Neuronal stem cell (in vitro differentiated cells): ENCODE results near the gene ANKRD35.

Experiments
- DNase-seq: peaks from one replicate; pipeline ENCODE4 v3.0.0-alpha.2; 2013; ENCODE audit warnings: low spot score
- H2AFZ ChIP-seq: one replicate; pipeline ENCODE4 v1.6.1; 2013; ENCODE audit warnings: mild to moderate bottlenecking, low read length, inconsistent platforms
- H2AK5ac ChIP-seq: 2 replicates; pipeline ENCODE4 v1.6.1; 2013; ENCODE audit warnings: low read depth, mild to moderate bottlenecking, inconsistent platforms, low read length, moderate library complexity, mixed read lengths
- H2BK120ac ChIP-seq: 2 replicates; pipeline ENCODE4 v1.6.1; 2013; ENCODE audit warnings: low read depth, mild to moderate bottlenecking, inconsistent platforms, low read length, moderate library complexity, mixed read lengths
- H2BK12ac ChIP-seq: one replicate; pipeline ENCODE4 v1.6.1; 2013; ENCODE audit warnings: low read length, inconsistent platforms
- H2BK15ac ChIP-seq: 2 replicates; pipeline ENCODE4 v1.6.1; 2013; ENCODE audit warnings: mild to moderate bottlenecking, low read length, inconsistent platforms, mixed read lengths
- H2BK5ac ChIP-seq: one replicate; pipeline ENCODE4 v1.6.1; 2013; ENCODE audit warnings: inconsistent platforms, mild to moderate bottlenecking, low read length, moderate library complexity
- H3K14ac ChIP-seq: one replicate; pipeline ENCODE4 v1.6.1; 2013; ENCODE audit warnings: low read length, inconsistent platforms
- H3K18ac ChIP-seq: 2 replicates; pipeline ENCODE4 v1.6.1; 2013; ENCODE audit warnings: low read length, inconsistent platforms
- H3K23ac ChIP-seq: 2 replicates; pipeline ENCODE4 v1.6.1; 2013; ENCODE audit warnings: low read depth, mild to moderate bottlenecking, mixed read lengths, low read length, inconsistent platforms; ENCODE audit not compliant: poor library complexity
- H3K27ac ChIP-seq: replicated peaks from 3 replicates; pipeline ENCODE4 v1.5.1; 2013; ENCODE audit warnings: low read length, inconsistent platforms
- H3K27me3 ChIP-seq, 3 experiments: 2 replicates each; pipeline ENCODE4 v1.6.1; 2013; ENCODE audit warnings: low read length in 3 of 3, mild to moderate bottlenecking in 2 of 3, inconsistent platforms in 1 of 3, low read depth in 1 of 3, mixed read lengths in 1 of 3, moderate library complexity in 1 of 3; ENCODE audit not compliant: control insufficient read depth in 3 of 3, insufficient read depth in 3 of 3
- H3K36me3 ChIP-seq, 2 donors: replicated peaks in 1 of 2; 2 replicates each; pipeline ENCODE4 v1.6.1; 2013; ENCODE audit warnings: low read length in 2 of 2; ENCODE audit not compliant: control insufficient read depth in 2 of 2, insufficient read depth in 2 of 2
- H3K4ac ChIP-seq: 2 replicates; pipeline ENCODE4 v1.6.1; 2013; ENCODE audit warnings: inconsistent platforms, mild to moderate bottlenecking, low read length, moderate library complexity
- H3K4me1 ChIP-seq, 2 donors: 1 replicate in 1 of 2; 2 replicates in 1 of 2; pipeline ENCODE4 v1.6.1; 2013; ENCODE audit warnings: low read length in 2 of 2, low read depth in 1 of 2; ENCODE audit not compliant: control insufficient read depth in 2 of 2, insufficient read depth in 1 of 2
- H3K4me2 ChIP-seq: one replicate; pipeline ENCODE4 v1.6.1; 2013; ENCODE audit warnings: mild to moderate bottlenecking, low read length, inconsistent platforms; ENCODE audit not compliant: insufficient read depth, poor library complexity, severe bottlenecking
- H3K4me3 ChIP-seq, 2 donors: 2 replicates each; pipeline ENCODE4 v1.5.1; 2013; ENCODE audit warnings: low read length in 2 of 2, mild to moderate bottlenecking in 2 of 2, inconsistent platforms in 1 of 2, moderate library complexity in 1 of 2
- H3K79me1 ChIP-seq: one replicate; pipeline ENCODE4 v1.6.1; 2013; ENCODE audit warnings: low read depth, mild to moderate bottlenecking, inconsistent platforms, low read length, moderate library complexity
- H3K9ac ChIP-seq: one replicate; pipeline ENCODE4 v1.6.1; 2013; ENCODE audit warnings: mild to moderate bottlenecking, low read depth, low read length, inconsistent platforms; ENCODE audit not compliant: poor library complexity
- H3K9me3 ChIP-seq, 2 donors: replicated peaks in 1 of 2; 2 replicates each; pipeline versions ENCODE3 to v1.6.1; 2013; ENCODE audit warnings: low read length in 2 of 2, mild to moderate bottlenecking in 2 of 2, inconsistent platforms in 1 of 2, low read depth in 1 of 2, mixed read lengths in 1 of 2, moderate library complexity in 1 of 2; ENCODE audit not compliant: control insufficient read depth in 2 of 2, insufficient read depth in 1 of 2
- H4K8ac ChIP-seq: one replicate; pipeline ENCODE4 v1.6.1; 2013; ENCODE audit warnings: low read depth, mild to moderate bottlenecking, inconsistent platforms, low read length, moderate library complexity
- H4K91ac ChIP-seq: one replicate; pipeline ENCODE4 v1.6.1; 2013; ENCODE audit warnings: low read length, low read depth, mild to moderate bottlenecking, inconsistent platforms; ENCODE audit not compliant: poor library complexity
- WGBS, 2 donors: extraction: QIAGEN DNeasy Blood & Tissue Kit; methylation state at CpG; one replicate each; pipeline ENCODE4 v1.1.7; 2013; ENCODE audit warnings: missing lambda C conversion rate in 2 of 2, mixed read lengths in 1 of 2; ENCODE audit not compliant: insufficient read length in 2 of 2, insufficient replicate concordance in 1 of 2; ENCODE audit errors: extremely low coverage in 2 of 2; 5-methylcytosine and 5-hydroxymethylcytosine counted together

The ANKRD35 gene

DNA sequence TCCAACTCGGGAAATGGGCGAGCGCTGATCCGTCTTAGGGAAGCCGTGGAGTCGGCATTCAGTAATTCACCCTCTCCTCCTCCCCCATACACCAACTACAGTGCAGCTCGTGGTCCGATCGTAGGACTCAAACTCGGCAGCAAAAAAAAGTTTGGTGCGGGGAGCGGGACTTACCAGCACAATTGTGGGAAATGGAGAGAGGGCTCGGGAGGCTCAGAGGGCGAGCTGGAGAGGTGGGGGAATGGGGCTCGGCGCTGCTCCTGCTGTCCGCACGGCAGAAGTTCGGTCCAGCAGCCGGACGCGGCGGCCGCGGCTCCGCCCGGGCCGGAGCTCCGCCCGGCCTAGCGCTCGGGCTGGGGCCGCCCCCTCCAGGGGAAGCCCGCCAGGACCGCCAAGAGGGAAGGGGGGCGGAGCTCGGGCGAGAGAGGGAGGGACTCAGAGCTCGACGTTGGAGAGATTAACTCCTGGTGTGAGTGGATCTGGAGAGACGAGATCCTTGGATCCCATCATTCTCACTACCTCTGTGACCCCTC is 26.1 kb downstream of the ANKRD35 start:
- Histone ChIP-seq H3K79me1 (peaks cover 4% of the 10 kb centered on the region), H3K18ac (peak overlapping the region; percentile 53), H3K36me3 (peaks cover 19 to 27% of the 10 kb centered on the region in 2 donors), H2AFZ (peak overlapping the region; percentile 89), H3K27me3 (peaks cover 0 to 4% (median 0%) of the 10 kb centered on the region in 3 experiments), H2AK5ac (no peak overlapping the region), H3K4me1 (peaks cover 3 to 6% of the 10 kb centered on the region in 2 donors), H3K14ac (no peak overlapping the region), H3K9me3 (peaks cover 0 to 2% of the 10 kb centered on the region in 2 donors), H2BK12ac (no peak overlapping the region), H3K23ac (peak overlapping the region; percentile 62), H4K8ac (no peak overlapping the region), H3K27ac (peak overlapping the region; percentile 53), H4K91ac (no peak overlapping the region), H2BK15ac (no peak overlapping the region), H3K4me3 (peak overlapping the region; percentile 79 to 88), H2BK120ac (no peak overlapping the region), H3K4me2 (peak overlapping the region; percentile 75), H2BK5ac (peak overlapping the region; percentile 96), H3K9ac (peak overlapping the region; percentile 87), H3K4ac (no peak overlapping the region)
- peak; percentile 77 for DNase-seq
- no CpG with 5 or more reads among the region's 41 CpGs for WGBS, 2 donors

- Histone ChIP-seq H3K9me3 (peaks cover 0 to 2% of the 10 kb centered on the region in 2 donors), H3K14ac (peak within 1 kb of the TSS; percentile 78), H3K4me2 (peak within 1 kb of the TSS; percentile 75), H2AK5ac (no peak within 1 kb of the TSS), H3K4ac (no peak within 1 kb of the TSS), H3K27ac (peak within 1 kb of the TSS; percentile 91), H3K18ac (peak within 1 kb of the TSS; percentile 99), H4K91ac (no peak within 1 kb of the TSS), H2BK15ac (no peak within 1 kb of the TSS), H3K23ac (peak within 1 kb of the TSS; percentile 82), H3K36me3 (peaks cover 23 to 32% of the 10 kb centered on the region in 2 donors), H2AFZ (peak within 1 kb of the TSS; percentile 89), H3K4me1 (peaks cover 3 to 6% of the 10 kb centered on the region in 2 donors), H2BK12ac (peak within 1 kb of the TSS; percentile 86), H3K9ac (peak within 1 kb of the TSS; percentile 95), H3K27me3 (peaks cover 0 to 4% (median 0%) of the 10 kb centered on the region in 3 experiments), H2BK120ac (no peak within 1 kb of the TSS), H3K79me1 (peaks cover 4% of the 10 kb centered on the region), H3K4me3 (peak within 1 kb of the TSS; percentile 79 to 92), H2BK5ac (peak within 1 kb of the TSS; percentile 96), H4K8ac (no peak within 1 kb of the TSS)
- DNase-seq, result peak; percentile 94
- no CpG with 5 or more reads among the region's 42 CpGs for WGBS, 2 donors
These were observed 26.7 kb downstream of the ANKRD35 start, which contains the start of gene PIAS3 for GRCh38 chr1:145858901-145859490. Gene PIAS3, minus strand, starts transcription at chr1:145859081. Its CDS starts 91 bp downstream, at chr1:145858990.

DNA sequence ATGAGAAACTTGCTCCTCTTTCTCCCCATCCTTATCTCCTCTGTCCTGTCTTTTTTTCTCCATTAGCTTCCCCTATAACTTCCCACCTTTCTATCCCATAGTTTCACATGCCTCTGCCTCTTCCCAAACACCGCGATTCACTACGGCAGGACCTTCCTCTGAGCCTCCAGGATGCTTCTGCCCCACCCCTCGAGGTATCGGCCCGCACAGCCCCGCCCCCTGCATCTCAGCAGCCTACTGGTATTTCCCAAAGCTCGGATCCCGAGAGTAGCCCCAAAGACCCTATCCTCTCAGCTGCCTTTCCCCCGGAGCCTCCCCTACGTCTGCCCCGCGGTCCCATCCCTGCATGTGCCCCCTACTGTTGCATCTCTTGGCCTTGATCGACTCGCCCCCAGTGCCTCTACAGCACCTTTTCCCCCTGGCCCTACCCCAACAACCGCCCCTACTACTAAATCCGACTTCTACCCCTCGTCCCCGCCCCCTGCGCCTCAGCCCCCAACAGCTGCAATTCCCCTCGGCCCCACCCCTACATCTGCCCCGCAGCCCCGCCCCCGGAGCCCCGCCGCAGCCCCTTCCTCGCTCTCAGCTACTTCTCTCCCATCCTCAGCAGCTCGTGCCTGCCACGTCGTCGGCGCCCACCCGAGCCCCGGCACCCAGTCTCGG is 27.3 kb downstream of the ANKRD35 start:
- Histone ChIP-seq H3K27ac (peak overlapping the region; percentile 91), H3K27me3 (peaks cover 0 to 4% (median 0%) of the 10 kb centered on the region in 3 experiments), H4K8ac (no peak overlapping the region), H3K14ac (no peak overlapping the region), H4K91ac (no peak overlapping the region), H3K4me1 (peaks cover 3 to 6% of the 10 kb centered on the region in 2 donors), H3K23ac (peak overlapping the region; percentile 76), H3K4ac (no peak overlapping the region), H3K9me3 (peaks cover 0 to 2% of the 10 kb centered on the region in 2 donors), H2BK15ac (no peak overlapping the region), H2AK5ac (no peak overlapping the region), H2BK120ac (no peak overlapping the region), H3K79me1 (peaks cover 4% of the 10 kb centered on the region), H3K9ac (peak overlapping the region; percentile 95), H2AFZ (peak overlapping the region; percentile 89), H2BK12ac (peak overlapping the region; percentile 86), H3K4me3 (peak overlapping the region; percentile 79 to 92), H2BK5ac (peak overlapping the region; percentile 96), H3K36me3 (peaks cover 28 to 39% of the 10 kb centered on the region in 2 donors), H3K4me2 (peak overlapping the region; percentile 67), H3K18ac (peak overlapping the region; percentile 99)
- peak; percentile 49 for DNase-seq
- whole genome bisulfite sequencing, 2 donors, result no CpG with 5 or more reads among the region's 35 CpGs

GRCh38 chr1:145857170-145857569 is 28.5 kb downstream of the ANKRD35 start:
- H3K4ac ChIP-seq, result no peak overlapping the region
- no peak overlapping the region for H2BK15ac ChIP-seq
- no peak overlapping the region for H3K4me2 ChIP-seq
- H2AFZ ChIP-seq, result no peak overlapping the region
- no peak overlapping the region for H2BK5ac ChIP-seq
- no peak overlapping the region for H2BK12ac ChIP-seq
- no peak overlapping the region for H3K9ac ChIP-seq
- H3K4me3 ChIP-seq, result no peak overlapping the region
- no peak overlapping the region for H4K8ac ChIP-seq
- no peak overlapping the region for H2BK120ac ChIP-seq
- H3K27me3 ChIP-seq, result no peaks in the 10 kb centered on the region
- H2AK5ac ChIP-seq, result no peak overlapping the region
- no peak overlapping the region for H3K27ac ChIP-seq
- H3K18ac ChIP-seq, result no peak overlapping the region
- no peak overlapping the region for H3K14ac ChIP-seq
- peaks cover 3 to 6% of the 10 kb centered on the region in 2 donors for H3K4me1 ChIP-seq
- no CpG with 5 or more reads among the region's 4 CpGs for WGBS, 2 donors
- H3K36me3 ChIP-seq, result peaks cover 31 to 49% of the 10 kb centered on the region in 2 donors
- H3K79me1 ChIP-seq, result peaks cover 4% of the 10 kb centered on the region
- no peak overlapping the region for H3K23ac ChIP-seq
- DNase-seq, result no peak
- no peak overlapping the region for H4K91ac ChIP-seq
- H3K9me3 ChIP-seq, result peaks cover 0 to 2% of the 10 kb centered on the region in 2 donors
